Dermis microvascular lymphatic vessel endothelial cell (primary cell): ENCODE results near the gene EHBP1. TPM values are rescaled to one million over a fixed set of nuclear protein-coding genes. Genes with fewer than 3 reads are reported as not detected.

Experiments
- DNase-seq, 2 donors: peaks; one replicate each; pipeline versions ENCODE4 v3.0.0 to v3.0.0-alpha.2; 2010; ENCODE audit warnings: low read depth in 2 of 2
- total RNA-seq: library from RNA; depleted of rRNA; stranded (reverse); fragments of >200 nt; gene quantifications from 2 replicates; pipeline ENCODE4 v1.2.1, GENCODE V29; 2014

The EHBP1 gene
- total RNA-seq, 1 donor from 2014 or later = 13.1 TPM

DNA sequence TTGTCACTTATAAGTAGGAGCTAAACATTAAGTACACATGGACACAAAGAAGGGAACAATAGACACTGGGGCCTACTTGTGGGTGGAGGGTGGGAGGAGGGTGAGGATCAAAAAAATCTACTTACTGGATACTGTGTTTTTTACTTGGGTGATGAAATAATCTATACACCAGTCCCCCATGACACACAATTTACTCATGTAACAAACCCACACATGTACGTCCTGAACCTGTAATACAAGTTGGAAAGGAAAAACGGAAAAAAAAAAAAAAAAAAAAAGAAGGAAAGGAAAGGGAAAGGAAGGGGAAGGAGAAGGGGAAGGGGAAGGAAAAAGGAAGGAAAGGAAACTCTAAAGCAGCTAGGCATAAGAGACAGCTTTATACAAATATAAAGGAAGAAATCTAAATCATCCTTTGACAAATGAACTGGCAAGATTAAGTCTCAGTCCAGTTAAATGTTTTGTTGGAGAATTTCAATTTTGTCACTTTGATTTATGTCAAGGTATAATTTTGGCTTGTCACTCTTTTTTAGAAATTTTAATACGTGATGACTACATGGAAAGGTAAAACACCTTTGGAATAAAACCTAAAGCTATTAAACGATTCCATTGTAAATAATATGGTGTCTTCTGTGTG, 175.8 kb downstream of the EHBP1 start:
- no peak for DNase-seq

DNA sequence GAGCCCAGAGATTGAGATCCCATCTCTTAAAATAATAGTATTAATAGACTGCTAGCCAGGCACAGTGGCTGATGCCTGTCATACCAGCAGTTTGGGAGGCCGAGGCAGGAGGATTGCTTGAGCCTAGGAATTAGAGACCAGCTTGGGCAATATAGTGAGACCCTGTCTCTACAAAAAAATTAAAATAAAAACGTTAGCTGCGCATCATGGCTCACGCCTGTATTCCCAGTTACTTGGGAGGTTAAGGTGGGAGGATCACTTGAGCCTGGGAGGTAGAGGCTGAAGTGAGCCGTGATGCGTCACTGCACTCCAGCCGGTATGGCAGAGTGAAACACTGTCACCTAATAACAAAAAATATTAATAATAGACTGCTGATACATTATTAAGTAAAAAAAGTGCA, 178.1 kb downstream of the EHBP1 start:
- DNase-seq = no peak

DNA sequence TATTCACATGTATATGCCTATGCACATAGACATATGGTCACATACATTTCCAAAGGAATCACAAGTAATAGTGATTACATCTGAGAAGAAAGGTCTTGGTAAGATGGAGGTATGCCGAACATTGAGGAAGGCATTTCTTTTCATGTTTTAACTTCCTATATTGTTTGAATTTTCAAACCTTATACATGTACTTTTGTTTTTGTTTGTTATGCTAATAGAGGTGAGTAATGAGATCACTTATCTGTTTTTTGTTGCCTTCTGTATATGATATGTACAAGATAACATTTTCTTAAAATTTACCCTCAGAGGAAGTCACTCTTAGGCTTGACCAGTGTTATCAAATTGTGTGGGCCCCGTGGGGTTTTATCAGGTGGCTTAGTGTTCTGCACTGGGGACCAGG, 178.6 kb downstream of the EHBP1 start:
- DNase-seq = no peak

DNA sequence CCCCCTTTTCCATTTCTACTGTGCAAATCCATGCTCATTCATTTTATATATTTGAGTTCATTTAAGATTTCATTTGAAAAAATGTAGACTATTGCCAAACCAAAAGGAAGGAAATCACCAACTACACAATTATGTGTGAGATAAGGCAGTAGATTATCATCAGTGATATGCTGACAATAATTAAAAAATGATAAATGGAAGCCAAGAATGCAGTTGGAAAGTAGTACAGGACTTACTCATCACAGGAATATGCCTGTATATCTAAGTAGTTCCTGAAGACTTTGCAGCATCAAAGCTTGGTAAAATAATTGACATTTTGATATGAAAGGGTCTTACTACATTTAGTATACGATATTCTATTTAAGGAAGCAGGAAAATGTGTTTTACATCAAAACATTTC, 179.0 kb downstream of the EHBP1 start:
- peak in 1 of 2 donors; percentile 18 for DNase-seq

DNA sequence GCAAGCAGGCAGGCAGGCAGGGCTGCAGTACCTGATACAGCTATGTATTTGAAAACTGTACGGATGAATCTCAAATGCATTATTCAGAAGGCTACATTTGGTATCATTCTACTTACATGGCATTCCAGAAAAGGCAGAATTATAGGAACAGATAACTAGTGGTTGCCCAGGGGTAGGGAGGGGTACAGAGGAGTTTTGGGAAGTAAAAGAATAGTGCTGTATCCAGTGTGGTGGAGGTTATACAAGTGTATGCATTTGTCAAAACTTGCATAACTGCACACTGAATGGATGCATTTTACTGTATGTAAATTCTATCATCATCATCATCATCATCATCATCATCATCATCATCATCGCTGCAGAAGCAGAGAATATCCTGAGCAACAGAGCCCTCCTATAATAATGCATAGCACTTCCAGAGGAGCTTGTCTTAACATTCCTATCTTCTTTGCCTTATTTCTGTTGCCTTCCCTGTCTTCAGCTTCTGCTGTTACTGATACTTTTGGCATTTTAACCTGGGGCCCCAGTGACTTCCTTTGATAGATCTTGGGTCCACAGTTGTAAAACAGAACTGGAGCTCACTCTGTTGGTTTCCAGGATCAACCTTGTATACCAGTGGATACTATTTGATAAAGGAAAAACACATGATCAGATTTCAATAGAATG, 189.6 kb downstream of the EHBP1 start:
- no peak for DNase-seq

DNA sequence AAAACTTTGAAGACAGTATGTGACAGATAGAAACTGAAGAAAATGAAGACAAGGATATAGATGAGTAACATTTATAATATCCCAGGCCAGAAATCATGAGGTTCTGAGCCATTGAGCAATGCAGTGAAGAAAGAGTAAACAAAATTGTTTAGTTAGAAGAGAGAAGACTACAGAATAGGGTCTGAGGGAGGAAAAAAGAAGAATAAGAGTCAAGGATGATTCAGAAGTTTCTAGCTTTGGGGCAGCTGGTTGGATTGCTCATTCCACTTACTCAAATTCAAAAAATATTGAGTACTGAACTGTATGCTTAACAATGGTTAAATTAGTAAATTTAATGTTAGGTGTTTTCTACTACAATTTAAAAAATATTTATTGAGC, 190.1 kb downstream of the EHBP1 start:
- DNase-seq = no peak

DNA sequence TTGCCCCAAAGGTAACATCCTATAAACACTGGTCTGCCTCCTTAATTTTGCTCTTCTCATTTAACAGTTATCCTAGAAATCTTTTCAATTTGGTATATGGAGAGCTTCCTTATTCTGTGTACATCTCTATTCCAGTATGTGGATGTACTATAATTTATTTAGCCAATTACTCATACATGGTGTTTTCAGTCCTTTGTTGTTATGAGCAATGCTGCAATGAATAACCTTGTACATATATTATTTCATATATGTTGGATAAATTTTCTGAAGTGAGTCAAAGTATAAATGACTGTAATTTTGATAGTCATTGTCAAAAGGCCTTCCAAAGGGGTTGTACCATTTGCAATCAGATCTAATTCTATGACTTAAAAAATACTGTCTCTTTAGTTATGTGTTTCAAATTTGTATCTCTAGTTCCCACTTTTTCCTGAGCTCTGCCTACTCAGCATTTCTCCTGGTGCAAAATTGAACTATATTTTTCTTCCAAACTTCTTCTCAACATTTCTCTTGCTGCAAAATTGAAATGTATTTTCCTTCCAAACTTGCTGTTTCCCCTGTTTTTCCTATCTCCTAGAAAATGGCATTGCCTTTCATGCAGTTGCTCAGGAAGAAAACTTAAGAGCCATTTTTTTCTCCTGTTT, 191.8 kb downstream of the EHBP1 start:
- DNase-seq = no peak

DNA sequence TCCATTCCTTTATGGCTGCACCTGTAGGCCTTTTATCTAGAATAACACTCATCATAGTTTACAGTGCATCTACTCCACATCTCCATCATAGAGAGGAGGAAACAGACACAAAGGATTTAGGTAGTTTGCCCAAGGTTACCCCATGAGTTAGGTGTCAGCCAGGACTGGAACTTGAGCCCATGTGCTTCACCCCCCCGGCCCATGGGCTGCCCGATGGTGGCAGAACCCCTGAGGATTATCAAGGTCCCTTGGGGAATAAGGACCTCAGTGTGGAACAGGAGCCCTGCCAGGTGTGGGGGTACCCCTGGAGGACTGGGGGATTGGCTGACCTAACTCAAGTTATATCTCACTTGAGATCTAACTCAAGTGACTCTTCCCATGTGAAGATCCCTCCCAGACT, 198.8 kb downstream of the EHBP1 start:
- no peak for DNase-seq

DNA sequence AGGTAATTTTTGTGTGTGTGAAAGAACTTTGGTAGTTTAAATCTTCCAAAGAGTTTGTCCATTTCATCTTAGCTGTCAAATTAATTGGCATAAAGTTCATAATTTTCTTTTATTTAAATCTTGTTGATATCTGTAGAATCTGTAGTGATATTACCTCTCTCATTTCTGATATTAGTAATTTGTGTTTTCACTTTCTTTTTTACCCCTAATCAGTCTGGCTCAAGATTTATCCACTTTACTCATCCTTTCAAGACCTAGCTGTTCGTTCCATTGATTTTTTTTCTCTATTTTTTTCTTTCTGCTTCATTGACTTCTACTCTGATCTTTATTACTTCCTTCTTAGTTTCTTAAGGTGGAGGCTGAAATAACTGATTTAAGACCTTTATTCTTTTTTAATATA, 202.6 kb downstream of the EHBP1 start:
- no peak for DNase-seq

DNA sequence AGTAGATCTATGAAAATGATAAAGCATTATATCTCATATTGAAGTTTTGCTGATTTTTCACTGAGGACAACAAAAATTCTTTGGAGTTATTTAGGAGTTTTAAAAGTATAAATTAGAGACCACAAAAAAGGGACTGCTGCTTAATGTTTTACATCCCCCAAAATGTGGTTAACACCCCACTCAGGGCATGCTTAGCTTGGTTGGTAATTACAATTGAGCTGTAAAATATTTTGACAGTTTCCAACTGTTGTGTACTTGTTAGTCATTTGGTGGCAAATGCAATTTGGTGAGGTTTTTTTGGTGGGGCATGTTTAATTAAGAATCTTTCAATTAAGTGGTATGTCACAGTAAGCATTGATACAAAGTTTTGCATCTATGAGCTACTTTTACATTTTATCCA, 207.8 kb downstream of the EHBP1 start:
- no peak for DNase-seq

DNA sequence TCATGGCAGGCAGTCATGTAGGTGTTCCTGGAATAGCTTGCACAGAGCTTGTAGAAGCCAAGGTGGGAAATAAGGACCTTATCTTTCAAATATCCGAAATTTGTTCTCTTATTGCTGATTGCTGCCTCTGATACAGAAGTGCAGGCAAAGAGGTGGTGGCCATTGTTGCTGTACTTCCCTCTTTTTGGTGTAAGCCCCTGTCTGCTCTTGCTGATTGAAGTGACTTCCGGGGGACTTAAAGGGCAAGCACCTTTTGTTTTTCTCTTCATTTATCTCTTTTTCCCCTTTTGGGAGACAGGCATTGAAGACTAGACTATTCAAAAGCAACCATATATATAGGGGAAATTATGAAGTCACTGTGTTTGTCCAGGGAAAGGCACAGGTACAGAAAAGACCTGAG, 213.5 kb downstream of the EHBP1 start:
- DNase-seq = no peak

DNA sequence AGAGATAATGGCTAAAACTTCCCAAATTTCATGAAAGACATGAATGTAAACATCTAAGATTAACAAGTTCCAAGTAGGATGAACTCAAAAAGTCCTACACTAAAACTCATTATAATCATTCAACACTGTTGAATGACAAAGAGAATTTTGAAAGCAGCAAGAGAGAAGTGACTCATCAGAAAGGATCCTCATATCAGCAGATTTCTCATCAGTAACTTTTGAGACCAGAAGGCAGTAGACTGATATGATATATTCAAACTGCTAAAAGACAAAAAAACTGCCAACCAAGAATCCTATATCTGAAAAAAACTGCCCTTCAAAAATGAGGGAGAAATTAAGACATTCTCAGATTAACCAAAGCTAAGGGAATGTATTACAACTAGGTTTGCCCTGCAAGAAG, 214.6 kb downstream of the EHBP1 start:
- DNase-seq = peak in 1 of 2 donors; percentile 3

DNA sequence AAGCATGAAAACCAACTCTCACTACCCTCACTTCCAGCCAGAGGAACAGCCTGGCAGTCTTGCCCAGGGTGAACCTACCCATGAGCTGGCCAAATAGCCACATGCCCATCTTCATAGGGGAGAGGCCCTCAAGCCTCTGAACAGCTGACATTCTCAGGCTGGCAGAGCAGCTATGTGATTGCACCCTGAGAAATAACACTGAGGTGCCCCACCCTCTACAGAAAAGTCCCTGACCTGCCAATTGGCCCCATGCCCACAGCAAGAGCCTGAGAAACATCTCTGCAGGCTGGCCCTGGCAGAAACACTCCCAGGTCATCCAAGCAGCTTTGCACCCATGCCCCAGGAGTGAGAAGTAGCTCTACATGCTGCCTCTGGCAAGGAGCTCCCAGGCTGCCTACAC, 217.7 kb downstream of the EHBP1 start:
- DNase-seq = no peak

DNA sequence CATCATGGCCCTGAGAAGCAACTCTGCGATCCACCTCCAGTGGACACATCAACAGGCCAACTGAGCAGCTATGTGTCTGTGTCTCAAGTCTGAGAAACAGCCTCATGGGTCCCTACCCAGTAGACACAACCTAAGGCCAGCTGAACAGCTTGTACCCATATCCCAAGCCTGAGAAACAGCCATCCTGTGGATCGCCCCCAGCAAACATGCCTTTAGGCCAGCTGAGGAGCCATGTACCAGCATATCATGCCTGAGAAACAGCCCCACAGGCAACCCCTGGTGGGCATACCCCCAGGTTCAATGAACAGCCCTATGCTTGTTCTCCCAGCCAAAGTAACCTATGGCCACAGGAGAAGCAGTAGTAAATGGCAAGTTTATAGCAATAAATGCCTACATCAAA, 218.4 kb downstream of the EHBP1 start:
- DNase-seq = no peak

DNA sequence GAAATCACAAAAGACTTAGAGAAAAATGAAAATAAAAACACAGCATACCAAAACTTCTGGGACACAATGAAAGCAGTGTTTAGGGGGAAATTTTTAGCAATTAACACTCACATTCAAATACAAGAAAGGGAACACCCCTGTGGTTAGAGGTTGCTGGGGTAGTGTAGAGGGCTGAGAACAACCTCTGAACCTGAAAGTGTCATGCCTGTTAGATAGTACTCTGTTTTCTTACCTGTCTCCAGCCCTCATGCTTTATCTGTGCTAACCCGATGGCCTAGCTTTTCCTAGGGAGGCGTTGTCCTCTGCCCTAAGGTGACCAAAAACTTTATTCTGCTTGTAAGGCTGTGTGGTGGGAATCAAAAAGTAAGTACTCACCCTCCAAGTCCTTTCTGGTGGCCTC, 222.5 kb downstream of the EHBP1 start:
- DNase-seq = no peak

DNA sequence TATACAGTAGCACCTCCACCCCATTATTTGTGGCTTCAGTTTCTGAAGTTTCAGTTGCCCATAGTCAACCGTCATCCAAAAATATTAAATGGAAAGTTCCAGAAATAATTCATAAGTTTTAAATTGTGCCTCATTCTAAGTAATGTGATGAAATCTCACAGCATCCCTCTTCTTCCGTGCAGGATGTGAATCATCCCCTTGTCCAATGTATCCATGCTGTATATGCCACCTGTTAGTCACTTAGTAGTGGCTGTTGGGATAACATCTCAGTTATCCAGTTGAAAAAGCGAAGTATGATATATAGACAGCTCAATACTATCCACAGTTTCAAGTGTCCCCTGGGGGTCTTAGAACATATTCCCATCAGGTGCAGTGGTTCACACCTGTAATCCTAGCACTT, 226.0 kb downstream of the EHBP1 start:
- DNase-seq = no peak

DNA sequence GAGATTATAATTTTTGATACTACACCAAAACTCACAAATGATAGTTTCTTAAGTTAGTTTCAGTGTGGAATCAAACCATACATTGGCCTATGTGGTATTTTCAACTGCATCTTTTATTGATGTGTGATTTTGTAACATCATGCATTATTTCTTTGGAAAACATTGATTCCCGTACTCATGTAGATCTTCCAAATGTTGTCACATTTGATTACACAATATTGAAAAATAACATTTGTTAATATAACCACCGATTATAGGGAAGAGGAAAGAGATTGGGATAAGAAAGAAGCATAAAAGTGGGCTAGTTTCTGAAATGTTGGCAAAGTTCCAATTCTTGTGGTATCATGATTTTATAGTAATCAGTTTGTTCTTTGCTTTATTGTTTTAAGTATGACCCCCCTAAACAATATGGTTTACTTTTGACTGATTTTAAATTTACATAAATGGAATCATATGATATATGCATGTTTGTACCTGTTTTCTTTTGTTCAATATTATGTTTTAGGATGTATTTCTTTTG, 227.9 kb downstream of the EHBP1 start:
- no peak for DNase-seq

DNA sequence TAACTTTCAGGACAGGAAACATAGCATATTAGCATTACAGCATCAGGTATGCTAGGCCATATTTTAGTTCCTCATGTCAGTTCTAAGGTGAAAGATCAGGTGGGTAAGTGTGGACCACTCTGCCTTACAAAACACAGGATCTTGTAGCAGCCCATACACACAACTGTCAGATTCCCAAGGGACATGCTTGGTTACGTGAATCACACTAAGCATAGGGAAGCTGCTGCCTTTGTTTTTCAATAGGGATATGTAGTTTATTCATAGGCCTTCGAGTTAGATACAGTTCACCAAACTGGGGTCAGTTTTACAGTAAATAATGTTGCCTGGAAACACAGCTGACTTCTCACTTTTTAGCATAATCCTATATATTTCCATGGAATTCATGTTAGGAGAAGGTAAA, 229.0 kb downstream of the EHBP1 start:
- no peak for DNase-seq

DNA sequence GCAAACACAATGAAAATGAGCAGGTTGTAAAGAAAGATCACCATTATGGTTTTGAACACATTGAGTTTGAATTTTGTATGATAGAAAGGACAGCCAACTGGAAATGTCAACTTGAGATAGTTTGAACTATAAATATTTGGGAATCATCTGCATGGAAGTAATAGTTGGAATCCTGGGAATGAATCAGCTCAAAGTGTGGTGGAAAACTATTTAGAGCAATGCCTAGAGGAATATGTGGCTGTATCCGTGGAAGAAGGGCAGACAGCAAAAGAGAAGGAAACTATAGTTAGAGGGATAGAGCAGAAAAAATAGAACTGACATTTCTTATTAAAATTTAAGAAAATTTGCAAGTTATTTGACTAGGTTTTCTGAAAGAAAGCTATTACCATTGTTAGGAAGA, 232.6 kb downstream of the EHBP1 start:
- DNase-seq = no peak

DNA sequence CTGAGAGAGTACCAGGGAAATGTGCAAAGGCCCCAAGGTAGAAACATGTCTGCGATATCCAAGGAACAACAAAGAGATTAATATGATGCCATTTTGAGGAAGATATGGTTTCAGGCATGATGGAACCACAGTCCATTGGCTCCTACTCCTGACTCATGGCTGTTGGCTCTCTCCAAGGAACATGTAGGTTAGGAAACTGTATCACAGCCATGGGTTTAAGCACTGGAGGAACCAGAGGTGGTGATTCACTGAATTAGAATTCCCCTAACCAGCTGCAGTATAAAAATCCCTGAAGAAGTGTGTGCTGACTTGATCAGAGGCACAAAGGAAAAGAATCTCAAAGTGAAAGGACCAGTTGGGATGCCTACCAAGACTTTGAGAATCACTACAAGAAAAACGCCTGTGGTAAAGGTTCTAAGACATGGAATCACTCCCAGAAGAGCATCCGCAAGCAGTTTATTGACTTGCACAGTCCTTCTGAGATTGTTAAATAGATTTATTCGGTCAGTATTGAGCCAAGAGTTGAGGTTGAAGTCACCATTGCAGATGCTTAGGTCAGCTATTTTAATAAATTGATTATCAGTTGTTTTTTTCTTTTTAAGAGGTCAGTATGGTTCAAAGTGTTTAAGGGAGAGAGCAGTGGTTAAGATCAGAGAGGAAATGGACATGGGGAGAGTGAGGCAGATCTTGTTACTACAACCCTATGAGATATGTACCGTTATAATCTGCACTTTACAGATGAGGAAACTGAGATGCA, 234.4 kb downstream of the EHBP1 start:
- DNase-seq = no peak

DNA sequence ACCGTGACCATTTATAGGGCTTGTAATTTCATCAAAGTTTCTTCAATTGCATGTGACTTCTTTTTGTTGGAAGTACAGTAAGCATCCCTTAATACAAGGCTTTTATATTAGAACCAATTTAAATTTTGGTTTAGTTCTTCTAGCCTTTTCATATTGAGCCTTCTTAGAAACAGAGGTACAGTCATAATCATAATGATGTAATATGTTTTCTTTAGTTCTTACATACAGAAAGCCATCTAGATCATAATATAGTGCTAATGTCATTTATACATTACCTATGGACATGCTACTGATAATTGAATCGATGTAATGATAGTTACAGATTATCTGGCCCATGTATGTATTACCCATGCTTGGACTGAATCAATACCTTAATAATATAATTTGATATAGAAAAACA, 235.2 kb downstream of the EHBP1 start:
- no peak for DNase-seq

DNA sequence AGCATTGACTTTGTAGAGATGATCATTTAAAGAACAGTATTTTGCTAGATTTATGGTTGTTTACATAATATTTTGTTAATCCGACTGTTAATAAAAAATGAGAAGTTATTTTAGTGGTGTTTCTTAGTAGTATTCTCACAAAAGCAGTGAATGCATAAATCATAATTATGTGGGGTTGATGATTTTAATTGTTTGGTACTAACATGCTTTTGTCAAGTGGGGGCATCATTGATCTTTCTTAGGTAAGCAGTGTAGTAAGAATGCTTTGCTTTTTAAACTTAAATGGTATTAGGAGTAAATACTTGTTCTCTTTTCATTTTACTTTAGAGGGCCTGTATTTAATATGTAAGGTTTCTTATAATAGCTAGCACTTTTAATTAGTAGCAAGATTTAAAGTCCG, 235.9 kb downstream of the EHBP1 start:
- DNase-seq = peak; percentile 4 to 7
